HEK293 (cell line): ENCODE measurements around the gene GALNTL6.
A peak's percentile ranks its signal among the peaks of the same experiment; 100 is the strongest.

Experiments used
- BCL11B ChIP-seq: fragments of 450-650 bp; formaldehyde crosslinking; IDR thresholded peaks from 2 replicates; pipeline ENCODE4 v1.5.1; 2016; ENCODE audit warnings: low read depth, missing biosample characterization, missing genetic modification characterization
- GFI1B ChIP-seq: fragments of 450-650 bp; formaldehyde crosslinking; IDR thresholded peaks from 2 replicates; pipeline ENCODE4 v1.5.1; 2016; ENCODE audit warnings: missing biosample characterization, missing genetic modification characterization
- KLF1 ChIP-seq: fragments of 450-650 bp; formaldehyde crosslinking; IDR thresholded peaks from 2 replicates; pipeline ENCODE4 v1.5.1; 2016; ENCODE audit warnings: missing biosample characterization, missing genetic modification characterization
- KLF10 ChIP-seq: fragments of 450-650 bp; IDR thresholded peaks from 2 replicates; pipeline ENCODE4 v1.5.1; 2018; ENCODE audit warnings: missing biosample characterization, mild to moderate bottlenecking, missing genetic modification characterization
- KLF16 ChIP-seq: fragments of 450-650 bp; formaldehyde crosslinking; IDR thresholded peaks from 2 replicates; pipeline ENCODE4 v1.5.1; 2017; ENCODE audit warnings: missing biosample characterization, missing genetic modification characterization
- MEIS1 ChIP-seq: sonication (generic); formaldehyde crosslinking; IDR thresholded peaks from 2 replicates; pipeline ENCODE4 v1.8.1; 2022; ENCODE audit warnings: missing genetic modification reagents, mild to moderate bottlenecking, borderline replicate concordance
- PRDM1 ChIP-seq: fragments of 450-650 bp; formaldehyde crosslinking; IDR thresholded peaks from 2 replicates; pipeline ENCODE4; 2016; ENCODE audit warnings: missing biosample characterization, missing genetic modification characterization
- PRDM6 ChIP-seq: fragments of 450-650 bp; formaldehyde crosslinking; IDR thresholded peaks from 2 replicates; pipeline ENCODE4 v1.5.1; 2017; ENCODE audit warnings: missing biosample characterization, missing genetic modification characterization
- SCRT2 ChIP-seq: fragments of 450-650 bp; formaldehyde crosslinking; IDR thresholded peaks from 2 replicates; pipeline ENCODE4 v1.5.1; 2016; ENCODE audit warnings: missing biosample characterization, missing genetic modification characterization
- ZBTB6 ChIP-seq: fragments of 450-650 bp; formaldehyde crosslinking; IDR thresholded peaks from 2 replicates; pipeline ENCODE4 v1.5.1; 2017; ENCODE audit warnings: missing biosample characterization, missing genetic modification characterization
- ZBTB8A ChIP-seq: fragments of 450-650 bp; formaldehyde crosslinking; IDR thresholded peaks from 2 replicates; pipeline ENCODE4 v1.5.1; 2016; ENCODE audit warnings: missing biosample characterization, missing genetic modification characterization
- ZIC2 ChIP-seq: fragments of 450-650 bp; formaldehyde crosslinking; IDR thresholded peaks from 2 replicates; pipeline ENCODE4 v1.5.1; 2016; ENCODE audit warnings: missing biosample characterization, missing genetic modification characterization
- ZNF133 ChIP-seq: fragments of 450-650 bp; formaldehyde crosslinking; IDR thresholded peaks from 2 replicates; pipeline ENCODE4 v1.5.1; 2016; ENCODE audit warnings: missing biosample characterization, missing genetic modification characterization
- ZNF138 ChIP-seq: fragments of 450-650 bp; formaldehyde crosslinking; IDR thresholded peaks from 2 replicates; pipeline ENCODE4 v1.5.1; 2016; ENCODE audit warnings: missing biosample characterization, missing genetic modification characterization, borderline replicate concordance
- ZNF169 ChIP-seq: fragments of 450-650 bp; formaldehyde crosslinking; IDR thresholded peaks from 2 replicates; pipeline ENCODE4 v1.5.1; 2016; ENCODE audit warnings: missing biosample characterization, missing genetic modification characterization
- ZNF184 ChIP-seq: fragments of 450-650 bp; IDR thresholded peaks from 2 replicates; pipeline ENCODE4 v1.5.1; 2018; ENCODE audit warnings: missing biosample characterization, mild to moderate bottlenecking, missing genetic modification characterization
- ZNF211 ChIP-seq: fragments of 450-650 bp; formaldehyde crosslinking; IDR thresholded peaks from 2 replicates; pipeline ENCODE4 v1.5.1; 2016; ENCODE audit warnings: low read depth, missing biosample characterization, missing genetic modification characterization
- ZNF214 ChIP-seq: fragments of 450-650 bp; formaldehyde crosslinking; IDR thresholded peaks from 2 replicates; pipeline ENCODE4 v1.5.1; 2017; ENCODE audit warnings: missing biosample characterization, mild to moderate bottlenecking, missing genetic modification characterization, borderline replicate concordance
- ZNF223 ChIP-seq: fragments of 450-650 bp; formaldehyde crosslinking; IDR thresholded peaks from 2 replicates; pipeline ENCODE4 v1.5.1; 2016; ENCODE audit warnings: missing biosample characterization, missing genetic modification characterization
- ZNF239 ChIP-seq: fragments of 450-650 bp; formaldehyde crosslinking; IDR thresholded peaks from 2 replicates; pipeline ENCODE4 v1.5.1; 2016; ENCODE audit warnings: missing biosample characterization, missing genetic modification characterization
- ZNF266 ChIP-seq: fragments of 450-650 bp; formaldehyde crosslinking; IDR thresholded peaks from 2 replicates; pipeline ENCODE4 v1.5.1; 2016; ENCODE audit warnings: missing biosample characterization, missing genetic modification characterization, low read depth
- ZNF350 ChIP-seq: fragments of 450-650 bp; formaldehyde crosslinking; IDR thresholded peaks from 2 replicates; pipeline ENCODE4 v1.5.0; 2017; ENCODE audit warnings: missing biosample characterization, mild to moderate bottlenecking, missing genetic modification characterization
- ZNF366 ChIP-seq: fragments of 450-650 bp; formaldehyde crosslinking; conservative IDR thresholded peaks from 2 replicates; pipeline ENCODE4 v1.5.1; 2016; ENCODE audit warnings: missing biosample characterization, missing genetic modification characterization
- ZNF426 ChIP-seq: fragments of 450-650 bp; formaldehyde crosslinking; IDR thresholded peaks from 2 replicates; pipeline ENCODE4 v1.5.1; 2017; ENCODE audit warnings: missing biosample characterization, missing genetic modification characterization, mild to moderate bottlenecking, inconsistent platforms, moderate library complexity
- ZNF433 ChIP-seq: fragments of 450-650 bp; formaldehyde crosslinking; IDR thresholded peaks from 2 replicates; pipeline ENCODE4 v1.5.1; 2016; ENCODE audit warnings: missing biosample characterization, missing genetic modification characterization, low read depth
- ZNF473 ChIP-seq: fragments of 450-650 bp; formaldehyde crosslinking; IDR thresholded peaks from 2 replicates; pipeline ENCODE4 v1.5.1; 2017; ENCODE audit warnings: missing biosample characterization, missing genetic modification characterization
- ZNF510 ChIP-seq: fragments of 450-650 bp; formaldehyde crosslinking; IDR thresholded peaks from 2 replicates; pipeline ENCODE4 v1.5.1; 2018; ENCODE audit warnings: mild to moderate bottlenecking, missing genetic modification characterization, missing biosample characterization; ENCODE audit not compliant: insufficient replicate concordance
- ZNF529 ChIP-seq: fragments of 450-650 bp; formaldehyde crosslinking; IDR thresholded peaks from 2 replicates; pipeline ENCODE4 v1.5.1; 2017; ENCODE audit warnings: missing genetic modification characterization, missing biosample characterization; ENCODE audit not compliant: insufficient replicate concordance
- ZNF664 ChIP-seq: fragments of 450-650 bp; formaldehyde crosslinking; IDR thresholded peaks from 2 replicates; pipeline ENCODE4 v1.5.1; 2016; ENCODE audit warnings: missing biosample characterization, missing genetic modification characterization
- ZNF747 ChIP-seq: fragments of 450-650 bp; formaldehyde crosslinking; IDR thresholded peaks from 2 replicates; pipeline ENCODE4 v1.5.1; 2016; ENCODE audit warnings: missing biosample characterization, missing genetic modification characterization
- ZNF76 ChIP-seq: fragments of 450-650 bp; formaldehyde crosslinking; IDR thresholded peaks from 2 replicates; pipeline ENCODE4; 2016; ENCODE audit warnings: low read depth, missing biosample characterization, missing genetic modification characterization, borderline replicate concordance
- ZNF768 ChIP-seq: fragments of 450-650 bp; formaldehyde crosslinking; IDR thresholded peaks from 2 replicates; pipeline ENCODE4 v1.5.1; 2018; ENCODE audit warnings: missing biosample characterization, mild to moderate bottlenecking, missing genetic modification characterization
- ZSCAN5A ChIP-seq: fragments of 450-650 bp; formaldehyde crosslinking; IDR thresholded peaks from 2 replicates; pipeline ENCODE4 v1.5.1; 2016; ENCODE audit warnings: missing biosample characterization, missing genetic modification characterization
- TF ChIP-seq, protein P1 (sequence below): fragments of 450-650 bp; formaldehyde crosslinking; IDR thresholded peaks from 2 replicates; pipeline ENCODE4 v1.5.1; 2016; ENCODE audit warnings: missing biosample characterization, missing genetic modification characterization
- TF ChIP-seq, protein P2 (sequence below): fragments of 450-650 bp; formaldehyde crosslinking; IDR thresholded peaks from 2 replicates; pipeline ENCODE4 v1.5.1; 2017; ENCODE audit warnings: missing biosample characterization, missing genetic modification characterization

GALNTL6 gene

GRCh38 chr4:172982151-172982590 lies 1169.0 kb downstream of the GALNTL6 start (continued):
- 0 out of 2 replicates have a peak, but pooled peaks have one; percentile 28 for TF ChIP-seq ZBTB8A (tag by site-specific recombination)
- TF ChIP-seq ZNF223 (tag by site-specific recombination): no peak
- TF ChIP-seq ZNF239 (tag by site-specific recombination): no peak
- TF ChIP-seq ZNF211 (tag by site-specific recombination): no peak
- no peak for TF ChIP-seq ZSCAN5A
- TF ChIP-seq ZNF138: no peak
- TF ChIP-seq ZNF350: no peak
- TF ChIP-seq ZNF169: no peak
- TF ChIP-seq ZNF184 (tag by site-specific recombination): peak; percentile 43; the same call in 1 of the 2 replicates
- no peak for TF ChIP-seq MEIS1
- TF ChIP-seq, protein P1, sequence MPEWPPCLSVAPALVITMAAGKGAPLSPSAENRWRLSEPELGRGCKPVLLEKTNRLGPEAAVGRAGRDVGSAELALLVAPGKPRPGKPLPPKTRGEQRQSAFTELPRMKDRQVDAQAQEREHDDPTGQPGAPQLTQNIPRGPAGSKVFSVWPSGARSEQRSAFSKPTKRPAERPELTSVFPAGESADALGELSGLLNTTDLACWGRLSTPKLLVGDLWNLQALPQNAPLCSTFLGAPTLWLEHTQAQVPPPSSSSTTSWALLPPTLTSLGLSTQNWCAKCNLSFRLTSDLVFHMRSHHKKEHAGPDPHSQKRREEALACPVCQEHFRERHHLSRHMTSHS: no peak
- TF ChIP-seq GFI1B (tag by site-specific recombination): peak; percentile 78; the same call in 1 of the 2 replicates
- peak; percentile 34; the same call in 1 of the 2 replicates for TF ChIP-seq ZNF76 (tag by site-specific recombination)
- no peak for TF ChIP-seq ZNF664 (tag by site-specific recombination)
- peak; percentile 94 for TF ChIP-seq ZNF366 (tag by site-specific recombination)
- TF ChIP-seq ZIC2: peak; percentile 94
- TF ChIP-seq ZNF214 (tag by site-specific recombination): no peak
- no peak for TF ChIP-seq KLF16 (tag by site-specific recombination)
- 0 out of 2 replicates have a peak, but pooled peaks have one; percentile 27 for TF ChIP-seq KLF10 (tag by site-specific recombination)
- TF ChIP-seq KLF1 (tag by site-specific recombination): no peak
- no peak for TF ChIP-seq ZNF266 (tag by site-specific recombination)
- TF ChIP-seq ZNF747 (tag by site-specific recombination): no peak
- TF ChIP-seq ZNF510: no peak
- TF ChIP-seq ZNF473 (tag by site-specific recombination): no peak
- no peak for TF ChIP-seq ZNF426 (tag by site-specific recombination)
- TF ChIP-seq ZNF768: no peak
- no peak for TF ChIP-seq ZNF433 (tag by site-specific recombination)
- peak; percentile 97 for TF ChIP-seq PRDM6 (tag by site-specific recombination)
- TF ChIP-seq, protein P2, sequence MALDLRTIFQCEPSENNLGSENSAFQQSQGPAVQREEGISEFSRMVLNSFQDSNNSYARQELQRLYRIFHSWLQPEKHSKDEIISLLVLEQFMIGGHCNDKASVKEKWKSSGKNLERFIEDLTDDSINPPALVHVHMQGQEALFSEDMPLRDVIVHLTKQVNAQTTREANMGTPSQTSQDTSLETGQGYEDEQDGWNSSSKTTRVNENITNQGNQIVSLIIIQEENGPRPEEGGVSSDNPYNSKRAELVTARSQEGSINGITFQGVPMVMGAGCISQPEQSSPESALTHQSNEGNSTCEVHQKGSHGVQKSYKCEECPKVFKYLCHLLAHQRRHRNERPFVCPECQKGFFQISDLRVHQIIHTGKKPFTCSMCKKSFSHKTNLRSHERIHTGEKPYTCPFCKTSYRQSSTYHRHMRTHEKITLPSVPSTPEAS (tag by site-specific recombination): no peak
- no peak for TF ChIP-seq ZNF133 (tag by site-specific recombination)
- no peak for TF ChIP-seq PRDM1 (tag by site-specific recombination)
- no peak for TF ChIP-seq BCL11B (tag by site-specific recombination)
- TF ChIP-seq ZBTB6: peak; percentile 79; the same call in 1 of the 2 replicates
- TF ChIP-seq ZNF529 (tag by site-specific recombination): no peak
- TF ChIP-seq SCRT2 (tag by site-specific recombination): no peak
